Measurements from ENCODE around the gene C17orf78.

DNA sequence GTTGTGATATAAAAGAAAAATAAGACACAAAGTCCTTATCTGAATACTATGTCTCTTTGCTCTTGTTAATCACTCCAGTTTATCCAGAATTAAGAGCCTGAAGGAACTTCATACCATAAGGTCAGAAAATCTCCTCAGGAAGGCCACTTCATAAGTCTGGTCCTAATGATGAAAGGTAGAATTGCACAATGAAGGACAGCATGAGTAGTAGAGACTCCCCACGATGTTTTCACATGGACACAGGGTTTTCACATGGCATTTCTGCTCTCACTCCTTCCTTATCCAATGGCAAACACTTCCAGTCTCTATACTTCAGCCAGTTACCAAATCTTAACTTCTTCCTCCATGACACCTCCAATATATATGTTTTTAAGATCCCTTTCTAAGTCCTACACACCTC is 10.2 kb upstream of the C17orf78 start:
- TF ChIP-seq POLR2A (IDR thresholded peaks at IDR 0.05), result no peak
- TF ChIP-seq, protein P1, sequence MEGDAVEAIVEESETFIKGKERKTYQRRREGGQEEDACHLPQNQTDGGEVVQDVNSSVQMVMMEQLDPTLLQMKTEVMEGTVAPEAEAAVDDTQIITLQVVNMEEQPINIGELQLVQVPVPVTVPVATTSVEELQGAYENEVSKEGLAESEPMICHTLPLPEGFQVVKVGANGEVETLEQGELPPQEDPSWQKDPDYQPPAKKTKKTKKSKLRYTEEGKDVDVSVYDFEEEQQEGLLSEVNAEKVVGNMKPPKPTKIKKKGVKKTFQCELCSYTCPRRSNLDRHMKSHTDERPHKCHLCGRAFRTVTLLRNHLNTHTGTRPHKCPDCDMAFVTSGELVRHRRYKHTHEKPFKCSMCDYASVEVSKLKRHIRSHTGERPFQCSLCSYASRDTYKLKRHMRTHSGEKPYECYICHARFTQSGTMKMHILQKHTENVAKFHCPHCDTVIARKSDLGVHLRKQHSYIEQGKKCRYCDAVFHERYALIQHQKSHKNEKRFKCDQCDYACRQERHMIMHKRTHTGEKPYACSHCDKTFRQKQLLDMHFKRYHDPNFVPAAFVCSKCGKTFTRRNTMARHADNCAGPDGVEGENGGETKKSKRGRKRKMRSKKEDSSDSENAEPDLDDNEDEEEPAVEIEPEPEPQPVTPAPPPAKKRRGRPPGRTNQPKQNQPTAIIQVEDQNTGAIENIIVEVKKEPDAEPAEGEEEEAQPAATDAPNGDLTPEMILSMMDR (IDR thresholded peaks at IDR 0.05), result no peak
